ENCODE results near the gene HBG2.

HBG2 gene

GRCh38 chr11:5226732-5227310 is 27.8 kb downstream of the HBG2 start, which contains the start of gene HBB:
HBB (minus strand) TSS chr11:5227071; CDS start chr11:5227021, 50 bp downstream.
- DNase-seq, result no peak

DNA sequence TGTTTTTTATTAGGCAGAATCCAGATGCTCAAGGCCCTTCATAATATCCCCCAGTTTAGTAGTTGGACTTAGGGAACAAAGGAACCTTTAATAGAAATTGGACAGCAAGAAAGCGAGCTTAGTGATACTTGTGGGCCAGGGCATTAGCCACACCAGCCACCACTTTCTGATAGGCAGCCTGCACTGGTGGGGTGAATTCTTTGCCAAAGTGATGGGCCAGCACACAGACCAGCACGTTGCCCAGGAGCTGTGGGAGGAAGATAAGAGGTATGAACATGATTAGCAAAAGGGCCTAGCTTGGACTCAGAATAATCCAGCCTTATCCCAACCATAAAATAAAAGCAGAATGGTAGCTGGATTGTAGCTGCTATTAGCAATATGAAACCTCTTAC is 29.1 kb downstream of the HBG2 start:
- DNase-seq, result no peak

DNA sequence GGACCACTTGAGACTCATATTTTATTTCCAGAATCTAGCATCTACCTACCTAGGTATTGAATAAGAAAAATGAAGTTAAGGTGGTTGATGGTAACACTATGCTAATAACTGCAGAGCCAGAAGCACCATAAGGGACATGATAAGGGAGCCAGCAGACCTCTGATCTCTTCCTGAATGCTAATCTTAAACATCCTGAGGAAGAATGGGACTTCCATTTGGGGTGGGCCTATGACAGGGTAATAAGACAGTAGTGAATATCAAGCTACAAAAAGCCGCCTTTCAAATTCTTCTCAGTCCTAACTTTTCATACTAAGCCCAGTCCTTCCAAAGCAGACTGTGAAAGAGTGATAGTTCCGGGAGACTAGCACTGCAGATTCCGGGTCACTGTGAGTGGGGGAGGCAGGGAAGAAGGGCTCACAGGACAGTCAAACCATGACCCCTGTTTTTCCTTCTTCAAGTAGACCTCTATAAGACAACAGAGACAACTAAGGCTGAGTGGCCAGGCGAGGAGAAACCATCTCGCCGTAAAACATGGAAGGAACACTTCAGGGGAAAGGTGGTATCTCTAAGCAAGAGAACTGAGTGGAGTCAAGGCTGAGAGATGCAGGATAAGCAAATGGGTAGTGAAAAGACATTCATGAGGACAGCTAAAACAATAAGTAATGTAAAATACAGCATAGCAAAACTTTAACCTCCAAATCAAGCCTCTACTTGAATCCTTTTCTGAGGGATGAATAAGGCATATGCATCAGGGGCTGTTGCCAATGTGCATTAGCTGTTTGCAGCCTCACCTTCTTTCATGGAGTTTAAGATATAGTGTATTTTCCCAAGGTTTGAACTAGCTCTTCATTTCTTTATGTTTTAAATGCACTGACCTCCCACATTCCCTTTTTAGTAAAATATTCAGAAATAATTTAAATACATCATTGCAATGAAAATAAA is 29.8 kb downstream of the HBG2 start:
- DNase-seq, result no peak

DNA sequence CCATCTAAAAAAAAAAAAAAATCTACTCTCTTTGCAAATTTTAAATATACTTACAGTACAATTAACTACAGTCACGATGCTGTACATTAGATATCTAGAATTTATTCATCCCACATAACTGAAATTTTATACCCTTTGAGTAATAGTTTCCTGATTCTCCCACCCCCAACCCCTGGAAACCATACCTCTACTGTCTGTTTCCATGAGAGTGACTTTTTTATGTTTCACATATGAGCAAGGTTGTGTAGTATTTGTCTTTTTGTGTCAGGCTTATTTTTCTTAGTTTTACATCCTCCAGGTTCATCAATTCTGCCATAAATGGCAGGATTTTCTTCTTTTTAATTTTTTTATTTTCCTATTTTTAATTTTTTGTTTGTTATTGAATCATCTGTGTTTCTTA is 30.9 kb downstream of the HBG2 start:
- no peak for DNase-seq

DNA sequence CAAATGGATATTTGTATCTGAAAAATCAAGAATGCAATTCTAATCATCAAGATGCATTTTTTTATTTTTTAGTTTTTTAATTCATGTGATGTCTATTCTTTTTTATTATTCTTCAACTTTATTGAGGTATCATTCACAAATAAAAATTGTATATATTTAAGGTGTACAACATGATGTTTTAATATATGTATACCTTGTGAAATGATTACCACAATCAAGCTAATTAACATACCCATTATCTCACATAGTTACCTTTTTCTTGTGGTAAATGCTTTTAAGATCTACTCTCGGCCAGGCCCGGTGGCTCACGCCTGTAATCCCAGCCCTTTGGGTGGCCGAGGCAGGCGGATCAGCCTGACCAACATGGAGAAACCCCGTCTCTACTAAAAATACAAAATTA is 31.4 kb downstream of the HBG2 start:
- no peak for DNase-seq

DNA sequence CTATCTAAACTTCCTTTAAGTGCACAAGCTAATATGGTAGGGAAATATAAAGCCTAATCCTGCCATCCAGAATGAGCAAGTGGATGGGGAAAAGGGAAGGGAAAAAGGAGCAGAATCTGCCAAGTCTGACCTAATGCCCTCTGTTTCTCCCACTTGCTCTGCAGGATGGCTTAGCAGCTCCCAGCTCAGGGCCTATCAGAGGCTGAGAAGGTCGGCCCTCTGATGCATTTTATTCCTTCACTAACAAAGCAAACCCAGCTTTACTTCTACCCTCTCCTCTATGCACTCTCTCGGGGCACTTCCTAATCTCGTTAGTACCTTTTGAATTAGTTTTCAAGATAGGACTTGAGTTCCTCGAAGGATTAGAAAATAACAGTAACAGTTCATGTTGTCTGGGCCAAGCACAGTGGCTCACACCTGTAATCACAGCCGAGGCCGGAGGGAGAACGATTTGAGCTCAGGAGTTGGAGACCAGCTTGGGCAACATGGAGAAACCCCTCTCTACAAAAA is 44.1 kb downstream of the HBG2 start:
- DNase-seq, result no peak

GRCh38 chr11:5204787-5205186 is 49.8 kb downstream of the HBG2 start:
- peak; percentile 16 for DNase-seq

- DNase-seq, result no peak
Observed at GRCh38 chr11:5203366-5203765, 51.2 kb downstream of the HBG2 start.

Data from activated CD4-positive, alpha-beta T cell treated with anti-CD3 and anti-CD28 coated beads, Interleukin-10, Interleukin-2, amounts not matched to agents 100 ng/mL and 50 ng/mL, durations not matched to agents 16 hours and 8 hours (primary cell).